ENCODE measurements around the gene PDE11A. TPM values are rescaled to one million over a fixed set of nuclear protein-coding genes. Genes with fewer than 3 reads are reported as not detected.

Gene PDE11A
- total RNA-seq, 4 donors from 2014 or later: under 0.01 to 0.58 (median under 0.01) TPM; not detected in 1

GRCh38 chr2:177676636-177677035 lies 395.9 kb downstream of the PDE11A start:
- TF ChIP-seq CTCF (IDR thresholded peaks at IDR 0.05) (no peak), EP300 (IDR thresholded peaks at IDR 0.05) (no peak), POLR2A (IDR thresholded peaks at IDR 0.05; ENCODE audit: low read depth) (no peak), POLR2AphosphoS5 (IDR thresholded peaks at IDR 0.05) (no peak)
- intact Hi-C loops (cut with DNase I): no loop called here
- Histone ChIP-seq H3K27me3 (peaks cover 0 to 18% (median 0%) of the 10 kb centered on the region in 4 donors), H3K36me3 (no peaks in the 10 kb centered on the region), H3K27ac (replicated peaks in 1 of 4) (no peak overlapping the region), H3K4me3 (no peak overlapping the region), H3K9me3 (no peaks in the 10 kb centered on the region), H3K4me1 (peaks cover 0 to 6% (median 0%) of the 10 kb centered on the region in 4 donors)
- 88% methylated on average over 3 of the region's 3 CpGs for WGBS
- no peak for DNase-seq (ENCODE audit: extremely low spot score)

GRCh38 chr2:177675825-177676224 lies 396.8 kb downstream of the PDE11A start:
- intact Hi-C loops (cut with DNase I): no loop called here
- DNase-seq (ENCODE audit: extremely low spot score): no peak
- Histone ChIP-seq H3K4me1 (peaks cover 0 to 6% (median 0%) of the 10 kb centered on the region in 4 donors), H3K9me3 (no peaks in the 10 kb centered on the region), H3K4me3 (no peak overlapping the region), H3K27ac (replicated peaks in 1 of 4) (no peak overlapping the region), H3K36me3 (no peaks in the 10 kb centered on the region), H3K27me3 (peaks cover 0 to 18% (median 0%) of the 10 kb centered on the region in 4 donors)
- 69% methylated on average over 1 of the region's 1 CpG for WGBS
- TF ChIP-seq EP300 (IDR thresholded peaks at IDR 0.05) (no peak), POLR2A (IDR thresholded peaks at IDR 0.05; ENCODE audit: low read depth) (no peak), POLR2AphosphoS5 (IDR thresholded peaks at IDR 0.05) (no peak), CTCF (IDR thresholded peaks at IDR 0.05) (no peak)

GRCh38 chr2:177675350-177675821 lies 397.2 kb downstream of the PDE11A start:
- no peak overlapping the region for H3K4me3 ChIP-seq
- intact Hi-C loops (cut with DNase I): no loop called here
- H3K9me3 ChIP-seq: no peaks in the 10 kb centered on the region
- TF ChIP-seq POLR2A (IDR thresholded peaks at IDR 0.05; ENCODE audit: low read depth) (no peak), EP300 (IDR thresholded peaks at IDR 0.05) (no peak), CTCF (IDR thresholded peaks at IDR 0.05) (no peak), POLR2AphosphoS5 (IDR thresholded peaks at IDR 0.05) (no peak)
- no peak overlapping the region for H3K27ac ChIP-seq (replicated peaks in 1 of 4)
- H3K4me1 ChIP-seq: peaks cover 0 to 6% (median 0%) of the 10 kb centered on the region in 4 donors
- no peak for DNase-seq (ENCODE audit: extremely low spot score)
- peaks cover 0 to 18% (median 0%) of the 10 kb centered on the region in 4 donors for H3K27me3 ChIP-seq
- 41% methylated on average over 6 of the region's 6 CpGs for WGBS
- no peaks in the 10 kb centered on the region for H3K36me3 ChIP-seq

- intact Hi-C loops (cut with DNase I): no loop called here
- Histone ChIP-seq H3K4me3 (no peak overlapping the region), H3K36me3 (no peaks in the 10 kb centered on the region), H3K27ac (replicated peaks in 1 of 4) (no peak overlapping the region), H3K4me1 (no peaks in the 10 kb centered on the region), H3K27me3 (peaks cover 0 to 18% (median 0%) of the 10 kb centered on the region in 4 donors), H3K9me3 (no peaks in the 10 kb centered on the region)
- WGBS: 82% methylated on average over 9 of the region's 9 CpGs
- no peak for DNase-seq (ENCODE audit: extremely low spot score)
- TF ChIP-seq POLR2AphosphoS5 (IDR thresholded peaks at IDR 0.05) (no peak), EP300 (IDR thresholded peaks at IDR 0.05) (no peak), CTCF (IDR thresholded peaks at IDR 0.05) (no peak), POLR2A (IDR thresholded peaks at IDR 0.05; ENCODE audit: low read depth) (no peak)
These were observed 398.7 kb downstream of the PDE11A start for GRCh38 chr2:177673602-177674595.
